Ascending aorta (tissue), 2 donors: ENCODE data around the gene LYVE1. TPM values are rescaled to one million over a fixed set of nuclear protein-coding genes. Genes with fewer than 3 reads are reported as not detected.
"Not testable (repeated sequence)": the region's sequence is repeated elsewhere in the genome, so short reads cannot be mapped to it uniquely, and the experiment has no call there.

Experiments used
- DNase-seq, 2 donors: peaks; one replicate each; pipeline ENCODE4 v3.0.0-alpha.2; 2019; ENCODE audit warnings: low spot score in 2 of 2
- H3K27ac ChIP-seq, 2 donors: fragments of 200-600 bp; sonication (generic); one replicate each; pipeline ENCODE4 v1.5.1; 2016 to 2017; ENCODE audit warnings: mild to moderate bottlenecking in 1 of 2
- H3K27me3 ChIP-seq: fragments of 200-600 bp; sonication (generic); one replicate; pipeline ENCODE4 v1.5.1; 2017
- H3K36me3 ChIP-seq, 2 donors: fragments of 200-600 bp; sonication (generic); one replicate each; pipeline ENCODE4 v1.5.1; 2016
- H3K4me1 ChIP-seq, 2 donors: fragments of 200-600 bp; sonication (generic); one replicate each; pipeline ENCODE4 v1.5.1; 2016 to 2017; ENCODE audit warnings: mild to moderate bottlenecking in 1 of 2
- H3K4me3 ChIP-seq, 2 donors: fragments of 200-600 bp; sonication (generic); one replicate each; pipeline ENCODE4 v1.5.1; 2016 to 2017; ENCODE audit warnings: mild to moderate bottlenecking in 1 of 2
- H3K9me3 ChIP-seq, 2 donors: fragments of 200-600 bp; sonication (generic); one replicate each; pipeline ENCODE4 v1.5.1; 2016
- CTCF ChIP-seq, 3 experiments: fragments of 200-600 bp in 2 of 3; fragments of 450-650 bp in 1 of 3; sonication (generic) in 2 of 3; IDR thresholded peaks; one replicate each; pipeline ENCODE4 v1.5.1; 2016 to 2019; ENCODE audit warnings: antibody characterized with exemption in 3 of 3, mild to moderate bottlenecking in 1 of 3, moderate library complexity in 1 of 3
- intact Hi-C: fragments of 100-400 bp; cut with DNase I; formaldehyde crosslinking; loops from one replicate; pipeline ENCODE4 v1.15.1; 2023
- total RNA-seq: library from RNA; depleted of rRNA; stranded (reverse); fragments of >200 nt; gene quantifications from one replicate; pipeline ENCODE4 v1.1.0, GENCODE V29; 2016

The LYVE1 gene
- total RNA-seq, 1 donor from 2014 or later: 66.3 TPM

- no peaks in the 10 kb centered on the region for H3K27me3 ChIP-seq
- no peak overlapping the region for H3K4me3 ChIP-seq
- H3K4me1 ChIP-seq: peaks cover 0 to 34% of the 10 kb centered on the region in 2 donors
- peaks cover 70 to 91% of the 10 kb centered on the region in 2 donors for H3K36me3 ChIP-seq
- H3K27ac ChIP-seq: peak overlapping the region; percentile 81 to 93
- TF ChIP-seq CTCF (IDR thresholded peaks at IDR 0.05): no peak
- DNase-seq: no peak
- intact Hi-C loops: no loop called here
- no peaks in the 10 kb centered on the region for H3K9me3 ChIP-seq
These were observed 31.1 kb upstream of the LYVE1 start for GRCh38 chr11:10599388-10600175.

GRCh38 chr11:10598816-10599215, 30.4 kb upstream of the LYVE1 start:
- Histone ChIP-seq H3K4me1 (peaks cover 0 to 32% of the 10 kb centered on the region in 2 donors), H3K36me3 (peaks cover 70 to 88% of the 10 kb centered on the region in 2 donors)

GRCh38 chr11:10597877-10598351, 29.4 kb upstream of the LYVE1 start:
- TF ChIP-seq CTCF (IDR thresholded peaks at IDR 0.05): no peak
- Histone ChIP-seq H3K4me3 (no peak overlapping the region), H3K4me1 (peaks cover 3 to 39% of the 10 kb centered on the region in 2 donors), H3K36me3 (peaks cover 68 to 88% of the 10 kb centered on the region in 2 donors), H3K9me3 (no peaks in the 10 kb centered on the region), H3K27ac (peak overlapping the region; percentile 81 to 93), H3K27me3 (no peaks in the 10 kb centered on the region)
- intact Hi-C loops: no loop called here
- no peak for DNase-seq

More at GRCh38 chr11:10598816-10599215, 30.4 kb upstream of the LYVE1 start:
- H3K27ac ChIP-seq: peak overlapping the region; percentile 81 to 93
- TF ChIP-seq CTCF (IDR thresholded peaks at IDR 0.05): no peak
- H3K9me3 ChIP-seq: no peaks in the 10 kb centered on the region
- intact Hi-C loops: no loop called here
- H3K4me3 ChIP-seq: no peak overlapping the region
- no peaks in the 10 kb centered on the region for H3K27me3 ChIP-seq
- DNase-seq: no peak

GRCh38 chr11:10595840-10596239, 27.4 kb upstream of the LYVE1 start:
- Histone ChIP-seq H3K4me1 (peaks cover 17 to 42% of the 10 kb centered on the region in 2 donors), H3K27ac (peak overlapping the region; percentile 93 to 95), H3K36me3 (peaks cover 59 to 74% of the 10 kb centered on the region in 2 donors)
- H3K27me3 ChIP-seq, DNase-seq, intact Hi-C loops, H3K9me3 ChIP-seq, H3K4me3 ChIP-seq: not testable (repeated sequence)

GRCh38 chr11:10594407-10594806, 25.9 kb upstream of the LYVE1 start:
- intact Hi-C loops: no loop called here
- H3K36me3 ChIP-seq: peaks cover 64 to 74% of the 10 kb centered on the region in 2 donors
- H3K4me1 ChIP-seq: peaks cover 17 to 28% of the 10 kb centered on the region in 2 donors
- no peak for DNase-seq
- H3K27me3 ChIP-seq: no peaks in the 10 kb centered on the region
- TF ChIP-seq CTCF (IDR thresholded peaks at IDR 0.05): no peak
- H3K9me3 ChIP-seq: no peaks in the 10 kb centered on the region
- H3K27ac ChIP-seq: peak overlapping the region; percentile 93 to 95
- H3K4me3 ChIP-seq: no peak overlapping the region

GRCh38 chr11:10592331-10592730, 23.9 kb upstream of the LYVE1 start:
- Histone ChIP-seq H3K27ac (peak overlapping the region; percentile 93 to 95), H3K9me3 (no peaks in the 10 kb centered on the region), H3K27me3 (no peaks in the 10 kb centered on the region), H3K36me3 (peaks cover 52 to 73% of the 10 kb centered on the region in 2 donors), H3K4me3 (no peak overlapping the region), H3K4me1 (peaks cover 21 to 34% of the 10 kb centered on the region in 2 donors)
- DNase-seq: no peak
- intact Hi-C loops: no loop called here
- TF ChIP-seq CTCF (IDR thresholded peaks at IDR 0.05): no peak
